ENCODE results near the gene CDK5RAP3.

GRCh38 chr17:47957591-47958490 is 13.1 kb upstream of the CDK5RAP3 start, which contains the start of gene PRR15L:
- TF ChIP-seq REST (IDR thresholded peaks at IDR 0.05; ENCODE audit: low read depth) (no peak), NFIC (IDR thresholded peaks at IDR 0.05) (peak; percentile 18; the same call in 1 of the 2 replicates), ZBTB7A (IDR thresholded peaks at IDR 0.05; ENCODE audit: low read depth) (peak; percentile 94), MAX (IDR thresholded peaks at IDR 0.05) (no peak), RAD21 (IDR thresholded peaks at IDR 0.05; ENCODE audit: low read depth) (0 out of 2 replicates have a peak, but pooled peaks have one; percentile 1), EP300 (IDR thresholded peaks at IDR 0.05; ENCODE audit: borderline replicate concordance) (0 out of 2 replicates have a peak, but pooled peaks have one; percentile 4), YY1 (IDR thresholded peaks at IDR 0.05; ENCODE audit: low read depth) (no peak), CEBPB (IDR thresholded peaks at IDR 0.05) (no peak)
